HepG2 (cell line): ENCODE data around the gene SNX30. TPM values are rescaled to one million over a fixed set of nuclear protein-coding genes. Genes with fewer than 3 reads are reported as not detected.
A peak's percentile ranks its signal among the peaks of the same experiment; 100 is the strongest.

ENCODE experiments used
- ARHGAP35 ChIP-seq: sonication (generic); formaldehyde crosslinking; IDR thresholded peaks from 2 replicates; pipeline ENCODE4 v1.9.0; 2022; ENCODE audit warnings: mild to moderate bottlenecking, inconsistent platforms, moderate library complexity, missing genetic modification reagents, borderline replicate concordance
- CENPX ChIP-seq: sonication (generic); formaldehyde crosslinking; IDR thresholded peaks from 2 replicates; pipeline ENCODE4 v1.9.0; 2021; ENCODE audit warnings: mild to moderate bottlenecking, missing genetic modification reagents, moderate library complexity
- CHD4 ChIP-seq: fragments of 200-600 bp; sonication (generic); IDR thresholded peaks from 2 replicates; pipeline ENCODE4 v1.7.0; 2017; ENCODE audit warnings: mild to moderate bottlenecking, low read length, borderline replicate concordance
- HDAC2 ChIP-seq: sonication (generic); formaldehyde crosslinking; IDR thresholded peaks from 2 replicates; pipeline ENCODE4 v1.4.0; 2020; ENCODE audit warnings: missing genetic modification reagents
- HNF4A ChIP-seq: sonication (generic); formaldehyde crosslinking; IDR thresholded peaks from 2 replicates; pipeline ENCODE4 v1.4.0; 2020; ENCODE audit warnings: missing genetic modification reagents
- ISX ChIP-seq: sonication (generic); formaldehyde crosslinking; conservative IDR thresholded peaks from 2 replicates; pipeline ENCODE4 v1.5.0; 2020; ENCODE audit warnings: missing genetic modification reagents
- KLF9 ChIP-seq: IDR thresholded peaks from 2 replicates; pipeline ENCODE4 v1.6.1; 2016; ENCODE audit warnings: low read depth
- MLLT10 ChIP-seq: sonication (generic); formaldehyde crosslinking; IDR thresholded peaks from 2 replicates; pipeline ENCODE4 v1.4.0; 2020; ENCODE audit warnings: missing genetic modification reagents
- NBN ChIP-seq: fragments of 450-650 bp; conservative IDR thresholded peaks from 2 replicates; pipeline ENCODE4 v1.6.1; 2017
- NFE2L1 ChIP-seq: sonication (generic); formaldehyde crosslinking; IDR thresholded peaks from 2 replicates; pipeline ENCODE4 v1.4.0; 2020; ENCODE audit warnings: missing genetic modification reagents, mild to moderate bottlenecking, borderline replicate concordance
- NRL ChIP-seq: sonication (generic); formaldehyde crosslinking; IDR thresholded peaks from 2 replicates; pipeline ENCODE4 v1.5.0; 2020; ENCODE audit warnings: missing genetic modification reagents, mild to moderate bottlenecking, moderate library complexity, borderline replicate concordance
- PCBP2 ChIP-seq: fragments of 200-400 bp; formaldehyde crosslinking; optimal IDR thresholded peaks from 2 replicates; pipeline ENCODE3; 2018; ENCODE audit warnings: low read length, low read depth; ENCODE audit not compliant: poor library complexity, severe bottlenecking
- RBAK ChIP-seq: sonication (generic); formaldehyde crosslinking; IDR thresholded peaks from 2 replicates; pipeline ENCODE4 v1.5.1; 2020; ENCODE audit warnings: mild to moderate bottlenecking, missing genetic modification reagents
- RCOR2 ChIP-seq: IDR thresholded peaks from 2 replicates; pipeline ENCODE4 v1.6.1; 2016; ENCODE audit warnings: missing biosample characterization, missing genetic modification reagents
- ZFP1 ChIP-seq: IDR thresholded peaks from 2 replicates; pipeline ENCODE4 v1.6.1; 2016
- ZNF335 ChIP-seq: sonication (generic); formaldehyde crosslinking; IDR thresholded peaks from 2 replicates; pipeline ENCODE4 v1.4.0; 2020; ENCODE audit warnings: missing genetic modification reagents
- ZNF362 ChIP-seq: sonication (generic); formaldehyde crosslinking; IDR thresholded peaks from 2 replicates; pipeline ENCODE4 v1.4.0; 2020; ENCODE audit warnings: missing genetic modification reagents, mild to moderate bottlenecking, borderline replicate concordance
- ZNF564 ChIP-seq: sonication (generic); formaldehyde crosslinking; IDR thresholded peaks from 2 replicates; pipeline ENCODE4 v1.8.1; 2023; ENCODE audit warnings: mild to moderate bottlenecking, missing genetic modification reagents
- ZNF713 ChIP-seq: sonication (generic); formaldehyde crosslinking; IDR thresholded peaks from 2 replicates; pipeline ENCODE4 v1.4.0; 2020; ENCODE audit warnings: mild to moderate bottlenecking, missing genetic modification reagents
- ZNF800 ChIP-seq: sonication (generic); formaldehyde crosslinking; IDR thresholded peaks from 2 replicates; pipeline ENCODE4 v1.4.0; 2020; ENCODE audit warnings: missing genetic modification reagents
- ZNF878 ChIP-seq: sonication (generic); formaldehyde crosslinking; IDR thresholded peaks from 2 replicates; pipeline ENCODE4 v1.8.1; 2023; ENCODE audit warnings: mild to moderate bottlenecking, missing genetic modification reagents, moderate library complexity
- polyA plus RNA-seq, 8 experiments: library from polyadenylated mRNA; depleted of rRNA in 3 of 8; stranded (reverse) in 7 of 8; unstranded in 1 of 8; fragments of >200 nt; fragmentation: Illumina TruSeq in 4 of 8; extraction: Trizol in 4 of 8; gene quantifications; 2 replicates each; pipeline versions ENCODE4 v1.2.1 to v1.2.3, GENCODE V29; 2011 to 2016; ENCODE audit warnings: low read depth in 4 of 8, missing spikeins in 1 of 8, mixed read lengths in 1 of 8; ENCODE audit not compliant: insufficient read depth in 1 of 8
- total RNA-seq, 5 experiments: library from RNA; depleted of rRNA; stranded (reverse); fragments of >200 nt; fragmentation: Illumina TruSeq; extraction: Trizol; gene quantifications; 2 replicates each; pipeline ENCODE4 v1.2.3, GENCODE V29; 2016; ENCODE audit warnings: low read depth in 1 of 5
- TF ChIP-seq, protein P1 (sequence below): sonication (generic); formaldehyde crosslinking; conservative IDR thresholded peaks from 2 replicates; pipeline ENCODE4 v1.8.1; 2023; ENCODE audit warnings: missing genetic modification reagents
- TF ChIP-seq, protein P2 (sequence below): sonication (generic); formaldehyde crosslinking; IDR thresholded peaks from 2 replicates; pipeline ENCODE4 v1.5.0; 2020; ENCODE audit warnings: mild to moderate bottlenecking, missing genetic modification reagents, borderline replicate concordance
- TF ChIP-seq, protein P3 (sequence below): sonication (generic); formaldehyde crosslinking; IDR thresholded peaks from 2 replicates; pipeline ENCODE4 v1.4.0; 2020; ENCODE audit warnings: low read depth, mild to moderate bottlenecking, missing genetic modification reagents

Gene SNX30
- total and polyA plus RNA-seq, 2 of the 13 experiments (the other 11 are each of a cell fraction or from before 2014, with no cell fraction given), result 4.4 to 12.4 TPM

GRCh38 chr9:112764837-112765236 is 14.3 kb downstream of the SNX30 start (continued):
- TF ChIP-seq ZNF362 (CRISPR knock-in tag) (no peak), ISX (CRISPR knock-in tag) (no peak), ZFP1 (CRISPR knock-in tag) (no peak), ZNF564 (CRISPR knock-in tag) (no peak), CHD4 (no peak), PCBP2 (no peak), HDAC2 (CRISPR knock-in tag) (no peak), NBN (no peak), NRL (no peak), RCOR2 (CRISPR knock-in tag) (no peak), CENPX (CRISPR knock-in tag) (no peak), ZNF878 (CRISPR knock-in tag) (no peak), ARHGAP35 (peak; percentile 52; the same call in 1 of the 2 replicates), ZNF335 (CRISPR knock-in tag) (0 out of 2 replicates have a peak, but pooled peaks have one; percentile 24), ZNF800 (CRISPR knock-in tag) (no peak), HNF4A (peak; percentile 54; the same call in 1 of the 2 replicates), NFE2L1 (no peak), ZNF713 (CRISPR knock-in tag) (no peak), KLF9 (CRISPR knock-in tag) (no peak), RBAK (CRISPR knock-in tag) (no peak), MLLT10 (CRISPR knock-in tag) (no peak)
- TF ChIP-seq, protein P1, sequence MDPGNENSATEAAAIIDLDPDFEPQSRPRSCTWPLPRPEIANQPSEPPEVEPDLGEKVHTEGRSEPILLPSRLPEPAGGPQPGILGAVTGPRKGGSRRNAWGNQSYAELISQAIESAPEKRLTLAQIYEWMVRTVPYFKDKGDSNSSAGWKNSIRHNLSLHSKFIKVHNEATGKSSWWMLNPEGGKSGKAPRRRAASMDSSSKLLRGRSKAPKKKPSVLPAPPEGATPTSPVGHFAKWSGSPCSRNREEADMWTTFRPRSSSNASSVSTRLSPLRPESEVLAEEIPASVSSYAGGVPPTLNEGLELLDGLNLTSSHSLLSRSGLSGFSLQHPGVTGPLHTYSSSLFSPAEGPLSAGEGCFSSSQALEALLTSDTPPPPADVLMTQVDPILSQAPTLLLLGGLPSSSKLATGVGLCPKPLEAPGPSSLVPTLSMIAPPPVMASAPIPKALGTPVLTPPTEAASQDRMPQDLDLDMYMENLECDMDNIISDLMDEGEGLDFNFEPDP (CRISPR knock-in tag), result no peak
- TF ChIP-seq, protein P2, sequence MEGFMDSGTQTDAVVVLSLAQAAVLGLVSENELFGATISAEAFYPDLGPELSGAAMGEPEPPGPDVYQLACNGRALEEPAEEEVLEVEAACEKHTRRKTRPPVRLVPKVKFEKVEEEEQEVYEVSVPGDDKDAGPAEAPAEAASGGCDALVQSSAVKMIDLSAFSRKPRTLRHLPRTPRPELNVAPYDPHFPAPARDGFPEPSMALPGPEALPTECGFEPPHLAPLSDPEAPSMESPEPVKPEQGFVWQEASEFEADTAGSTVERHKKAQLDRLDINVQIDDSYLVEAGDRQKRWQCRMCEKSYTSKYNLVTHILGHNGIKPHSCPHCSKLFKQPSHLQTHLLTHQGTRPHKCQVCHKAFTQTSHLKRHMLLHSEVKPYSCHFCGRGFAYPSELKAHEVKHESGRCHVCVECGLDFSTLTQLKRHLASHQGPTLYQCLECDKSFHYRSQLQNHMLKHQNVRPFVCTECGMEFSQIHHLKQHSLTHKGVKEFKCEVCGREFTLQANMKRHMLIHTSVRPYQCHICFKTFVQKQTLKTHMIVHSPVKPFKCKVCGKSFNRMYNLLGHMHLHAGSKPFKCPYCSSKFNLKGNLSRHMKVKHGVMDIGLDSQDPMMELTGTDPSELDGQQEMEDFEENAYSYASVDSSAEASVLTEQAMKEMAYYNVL (CRISPR knock-in tag), result 0 out of 2 replicates have a peak, but pooled peaks have one; percentile 32
- TF ChIP-seq, protein P3, sequence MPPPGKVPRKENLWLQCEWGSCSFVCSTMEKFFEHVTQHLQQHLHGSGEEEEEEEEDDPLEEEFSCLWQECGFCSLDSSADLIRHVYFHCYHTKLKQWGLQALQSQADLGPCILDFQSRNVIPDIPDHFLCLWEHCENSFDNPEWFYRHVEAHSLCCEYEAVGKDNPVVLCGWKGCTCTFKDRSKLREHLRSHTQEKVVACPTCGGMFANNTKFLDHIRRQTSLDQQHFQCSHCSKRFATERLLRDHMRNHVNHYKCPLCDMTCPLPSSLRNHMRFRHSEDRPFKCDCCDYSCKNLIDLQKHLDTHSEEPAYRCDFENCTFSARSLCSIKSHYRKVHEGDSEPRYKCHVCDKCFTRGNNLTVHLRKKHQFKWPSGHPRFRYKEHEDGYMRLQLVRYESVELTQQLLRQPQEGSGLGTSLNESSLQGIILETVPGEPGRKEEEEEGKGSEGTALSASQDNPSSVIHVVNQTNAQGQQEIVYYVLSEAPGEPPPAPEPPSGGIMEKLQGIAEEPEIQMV, result no peak
